Measurements from ENCODE around the gene SIGLEC1.

SIGLEC1 gene

GRCh38 chr20:3728876-3729275 is 16.5 kb upstream of the SIGLEC1 start:
- DNase-seq (ENCODE audit: low read depth) = no peak

GRCh38 chr20:3728354-3728753 is 16.0 kb upstream of the SIGLEC1 start:
- no peak for DNase-seq (ENCODE audit: low read depth)

GRCh38 chr20:3727401-3728021 is 15.1 kb upstream of the SIGLEC1 start:
- DNase-seq (ENCODE audit: low read depth) = no peak

GRCh38 chr20:3724356-3724755 is 12.0 kb upstream of the SIGLEC1 start:
- DNase-seq (ENCODE audit: low read depth) = no peak

GRCh38 chr20:3723284-3723683 is 10.9 kb upstream of the SIGLEC1 start:
- no peak for DNase-seq (ENCODE audit: low read depth)

- no peak for DNase-seq (ENCODE audit: low read depth)
These were observed 9.5 kb upstream of the SIGLEC1 start for GRCh38 chr20:3721912-3722311.

GRCh38 chr20:3720626-3721025 is 8.2 kb upstream of the SIGLEC1 start:
- no peak for DNase-seq (ENCODE audit: low read depth)

GRCh38 chr20:3720068-3720467 is 7.7 kb upstream of the SIGLEC1 start:
- no peak for DNase-seq (ENCODE audit: low read depth)

GRCh38 chr20:3719046-3719445 is 6.6 kb upstream of the SIGLEC1 start:
- no peak for DNase-seq (ENCODE audit: low read depth)

- no peak for DNase-seq (ENCODE audit: low read depth)
These were observed 3.9 kb upstream of the SIGLEC1 start for GRCh38 chr20:3716195-3716834.

- no peak for DNase-seq (ENCODE audit: low read depth)
These were observed 1.7 kb upstream of the SIGLEC1 start for GRCh38 chr20:3714092-3714491.

GRCh38 chr20:3711484-3711941 is 887 bp downstream of the SIGLEC1 start:
- DNase-seq (ENCODE audit: low read depth) = no peak

GRCh38 chr20:3710703-3711483 is 1.5 kb downstream of the SIGLEC1 start:
- peak; percentile 55 for DNase-seq (ENCODE audit: low read depth)

GRCh38 chr20:3710011-3710466 is 2.4 kb downstream of the SIGLEC1 start:
- no peak for DNase-seq (ENCODE audit: low read depth)

GRCh38 chr20:3707508-3707899 is 4.9 kb downstream of the SIGLEC1 start:
- DNase-seq (ENCODE audit: low read depth) = no peak

GRCh38 chr20:3706774-3707507 is 5.5 kb downstream of the SIGLEC1 start:
- DNase-seq (ENCODE audit: low read depth) = no peak

- DNase-seq (ENCODE audit: low read depth) = no peak
These were observed 6.2 kb downstream of the SIGLEC1 start for GRCh38 chr20:3705970-3706739.

- DNase-seq (ENCODE audit: low read depth) = no peak
These were observed 6.9 kb downstream of the SIGLEC1 start for GRCh38 chr20:3705491-3705969.

GRCh38 chr20:3704087-3704486 is 8.3 kb downstream of the SIGLEC1 start:
- no peak for DNase-seq (ENCODE audit: low read depth)

- DNase-seq (ENCODE audit: low read depth) = no peak
These were observed 9.6 kb downstream of the SIGLEC1 start for GRCh38 chr20:3702611-3703391.

Measured in T follicular helper cell (primary cell).